ENCODE results near the gene TMEM51. TPM values are rescaled to one million over a fixed set of nuclear protein-coding genes. Genes with fewer than 3 reads are reported as not detected.

The TMEM51 gene
- total RNA-seq: under 1 TPM; 0.14 to 0.15 TPM

- CTCF ChIA-PET: interaction anchor here (0.8 to 2.0 kb wide), 6 partner anchors 9 to 246 kb away, joined by 3 to 8 read pairs (median 4); no protein-coding TSS in a partner anchor
- Mint-ChIP-seq H3K9me3 (no peaks in the 10 kb centered on the region), H3K27ac (no peak within 1 kb of the TSS), H3K36me3 (ENCODE audit: low read depth) (no peaks in the 10 kb centered on the region), H3K4me3 (peak within 1 kb of the TSS; percentile 51), H3K27me3 (ENCODE audit: low read depth) (peaks cover 43% of the 10 kb centered on the region), H3K4me1 (ENCODE audit: low read depth) (peaks cover 30% of the 10 kb centered on the region)
- DNase-seq: no peak
- intact Hi-C loops (cut with micrococcal nuclease): loop anchor here (2.0 kb wide), 1 partner anchor 25 kb away; no protein-coding TSS in a partner anchor
Measured at GRCh38 chr1:15153184-15153841, at the start of gene TMEM51. Gene TMEM51 (plus strand): TSS chr1:15153747. CDS start chr1:15215088, 61,341 bp downstream.

DNA sequence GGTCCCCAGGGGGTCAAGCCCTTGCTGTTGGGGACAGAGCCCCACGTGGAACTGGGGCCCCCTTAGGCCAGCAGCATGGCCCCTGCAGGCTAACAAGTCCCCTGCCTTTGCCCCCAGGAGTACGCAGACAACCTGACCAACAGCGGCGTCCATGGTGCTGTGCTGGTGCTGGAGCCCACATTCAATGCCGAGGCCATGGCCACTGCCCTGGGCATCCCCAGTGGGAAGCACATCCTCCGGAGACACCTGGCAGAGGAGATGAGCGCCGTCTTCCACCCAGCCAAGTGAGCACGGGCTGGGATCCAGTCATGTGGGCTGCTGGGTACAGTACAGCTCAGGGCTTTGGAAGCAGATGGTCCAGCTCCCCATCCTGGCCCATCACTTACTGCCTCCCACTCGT lies 49.6 kb upstream of the TMEM51 start:
- H3K27me3 Mint-ChIP-seq (ENCODE audit: low read depth): peaks cover 32% of the 10 kb centered on the region
- no peaks in the 10 kb centered on the region for H3K9me3 Mint-ChIP-seq
- no peak for DNase-seq
- no peaks in the 10 kb centered on the region for H3K36me3 Mint-ChIP-seq (ENCODE audit: low read depth)
- CTCF ChIA-PET: no interaction called here
- intact Hi-C loops (cut with micrococcal nuclease): loop anchor here (5.0 kb wide), 1 partner anchor 327 kb away; no protein-coding TSS in a partner anchor
- no peak overlapping the region for H3K27ac Mint-ChIP-seq
- H3K4me3 Mint-ChIP-seq: no peak overlapping the region
- peaks cover 4% of the 10 kb centered on the region for H3K4me1 Mint-ChIP-seq (ENCODE audit: low read depth)

DNA sequence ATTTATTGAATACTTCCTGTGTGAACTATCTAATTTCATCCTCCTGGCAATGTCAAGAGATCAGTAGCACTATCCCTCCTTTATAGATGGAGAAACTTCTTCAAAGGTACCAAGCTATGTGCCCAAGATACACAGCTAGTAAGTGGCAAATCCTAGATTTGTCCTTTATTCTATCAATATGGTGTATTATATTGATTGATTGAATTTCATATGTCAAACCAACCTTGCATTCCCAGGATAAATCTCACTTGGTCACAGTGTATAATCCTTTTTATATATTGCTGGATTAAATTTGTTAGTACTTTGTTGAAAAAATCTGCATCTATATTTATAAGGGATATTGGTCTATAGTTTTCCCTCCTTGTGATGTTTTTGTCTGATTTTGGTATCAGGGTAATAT lies 48.8 kb upstream of the TMEM51 start:
- H3K27me3 Mint-ChIP-seq (ENCODE audit: low read depth): peaks cover 25% of the 10 kb centered on the region
- H3K27ac Mint-ChIP-seq: no peak overlapping the region
- H3K4me3 Mint-ChIP-seq: no peak overlapping the region
- intact Hi-C loops (cut with micrococcal nuclease): loop anchor here (5.0 kb wide), 1 partner anchor 327 kb away; no protein-coding TSS in a partner anchor
- CTCF ChIA-PET: no interaction called here
- no peak for DNase-seq
- H3K36me3 Mint-ChIP-seq (ENCODE audit: low read depth): no peaks in the 10 kb centered on the region
- H3K9me3 Mint-ChIP-seq: no peaks in the 10 kb centered on the region
- H3K4me1 Mint-ChIP-seq (ENCODE audit: low read depth): peaks cover 4% of the 10 kb centered on the region

DNA sequence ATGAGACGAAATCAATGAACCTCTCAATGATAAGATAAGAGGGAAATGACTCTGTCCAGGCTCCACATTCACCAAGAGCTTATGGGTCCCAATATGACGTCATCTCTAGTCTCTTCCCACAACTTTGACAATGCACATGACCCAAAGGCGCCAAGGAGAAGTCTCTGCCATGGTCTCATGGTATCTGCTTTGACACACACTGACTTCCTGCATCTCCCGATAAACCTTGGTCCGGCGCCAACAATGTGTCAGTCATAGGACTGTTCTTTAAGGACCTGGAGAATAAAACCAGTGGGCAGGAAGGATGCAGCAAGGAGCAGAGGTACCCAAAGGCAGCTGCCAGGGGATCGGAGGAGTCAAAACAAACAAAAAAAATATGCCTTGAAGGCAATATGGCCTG lies 46.9 kb upstream of the TMEM51 start:
- H3K27me3 Mint-ChIP-seq (ENCODE audit: low read depth): peaks cover 11% of the 10 kb centered on the region
- H3K36me3 Mint-ChIP-seq (ENCODE audit: low read depth): no peaks in the 10 kb centered on the region
- no peak for DNase-seq
- no peak overlapping the region for H3K27ac Mint-ChIP-seq
- H3K4me1 Mint-ChIP-seq (ENCODE audit: low read depth): no peaks in the 10 kb centered on the region
- intact Hi-C loops (cut with micrococcal nuclease): no loop called here
- no peaks in the 10 kb centered on the region for H3K9me3 Mint-ChIP-seq
- CTCF ChIA-PET: no interaction called here
- H3K4me3 Mint-ChIP-seq: no peak overlapping the region

DNA sequence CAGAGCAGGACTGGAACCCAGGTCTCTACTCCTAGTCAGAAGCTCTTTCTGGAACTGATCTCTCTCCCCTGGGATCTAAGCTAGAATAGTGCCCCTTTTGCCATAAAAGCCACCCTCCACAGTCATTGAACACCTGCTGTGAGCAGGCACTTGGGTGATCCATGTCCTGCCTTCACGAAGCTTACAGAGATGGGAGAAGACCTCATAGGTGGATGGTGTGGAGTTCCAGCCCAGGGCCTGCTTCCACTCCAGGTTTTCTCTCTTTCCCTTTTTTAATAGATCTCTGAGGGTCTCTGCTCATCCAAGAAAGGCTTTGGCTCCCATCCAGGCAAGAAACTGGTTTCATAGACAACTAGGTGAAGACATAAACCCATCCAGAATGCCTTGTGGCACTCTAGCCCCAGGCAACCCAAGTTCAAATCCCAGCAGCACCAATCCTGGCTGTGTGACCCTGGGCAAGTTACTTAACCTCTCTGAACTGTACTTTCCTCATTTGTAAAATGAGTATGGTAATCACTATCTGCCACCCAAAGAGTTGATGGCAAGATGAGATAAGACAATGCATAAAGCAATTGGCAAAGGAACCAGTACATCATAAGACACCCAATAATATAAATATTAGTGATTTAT lies 46.4 kb upstream of the TMEM51 start:
- Mint-ChIP-seq H3K36me3 (ENCODE audit: low read depth) (no peaks in the 10 kb centered on the region), H3K4me3 (no peak overlapping the region), H3K4me1 (ENCODE audit: low read depth) (peaks cover 3% of the 10 kb centered on the region), H3K27ac (no peak overlapping the region), H3K27me3 (ENCODE audit: low read depth) (peaks cover 8% of the 10 kb centered on the region), H3K9me3 (no peaks in the 10 kb centered on the region)
- no peak for DNase-seq
- CTCF ChIA-PET: no interaction called here
- intact Hi-C loops (cut with micrococcal nuclease): no loop called here

- Mint-ChIP-seq H3K4me1 (ENCODE audit: low read depth) (peaks cover 10% of the 10 kb centered on the region), H3K9me3 (no peaks in the 10 kb centered on the region), H3K36me3 (ENCODE audit: low read depth) (no peaks in the 10 kb centered on the region), H3K27me3 (ENCODE audit: low read depth) (peaks cover 8% of the 10 kb centered on the region), H3K4me3 (no peak overlapping the region), H3K27ac (no peak overlapping the region)
- CTCF ChIA-PET: no interaction called here
- DNase-seq: no peak
- intact Hi-C loops (cut with micrococcal nuclease): no loop called here
Measured at GRCh38 chr1:15107911-15108310, 45.6 kb upstream of the TMEM51 start.

DNA sequence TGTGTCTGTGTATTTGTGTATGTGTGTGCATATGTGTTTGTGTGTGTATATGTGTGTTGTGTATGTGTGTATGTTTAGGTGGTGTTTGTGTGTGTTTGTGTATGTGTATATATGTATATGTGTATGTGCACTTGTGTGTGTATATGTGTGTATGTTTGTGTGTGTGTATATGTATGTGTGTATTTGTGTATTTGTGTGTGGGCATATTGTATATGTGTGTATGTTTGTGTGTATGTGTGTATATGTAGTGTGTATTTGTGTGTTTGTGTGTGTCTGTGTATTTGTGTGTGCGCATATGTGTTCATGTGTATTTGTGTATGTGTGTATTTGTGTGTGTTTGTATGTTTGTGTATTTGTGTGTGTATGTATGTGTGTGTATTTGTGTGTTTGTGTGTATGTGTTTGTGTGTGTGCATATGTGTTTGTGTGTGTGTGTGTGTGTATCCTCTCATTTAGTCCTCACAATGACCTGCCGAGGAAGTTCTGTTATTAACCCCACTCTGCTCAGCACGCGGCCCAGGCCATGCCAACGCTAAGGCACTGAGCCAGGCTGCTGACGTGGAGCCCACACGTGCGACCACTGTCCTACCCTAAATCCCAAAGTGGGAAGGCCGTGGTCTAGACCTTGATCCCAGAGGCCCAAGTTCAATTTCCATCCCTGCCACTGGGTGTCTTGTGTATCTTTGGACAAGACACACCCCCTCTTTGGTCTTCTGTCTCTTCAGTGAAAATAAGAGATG lies 43.2 kb upstream of the TMEM51 start:
- DNase-seq: no peak
- Mint-ChIP-seq H3K27me3 (ENCODE audit: low read depth) (peaks cover 8% of the 10 kb centered on the region), H3K36me3 (ENCODE audit: low read depth) (no peaks in the 10 kb centered on the region), H3K27ac (no peak overlapping the region), H3K4me3 (no peak overlapping the region), H3K4me1 (ENCODE audit: low read depth) (peaks cover 10% of the 10 kb centered on the region), H3K9me3 (no peaks in the 10 kb centered on the region)
- CTCF ChIA-PET: interaction anchor here (0.6 kb wide), 1 partner anchor 47 kb away, joined by 3 read pairs; no protein-coding TSS in a partner anchor
- intact Hi-C loops (cut with micrococcal nuclease): no loop called here

DNA sequence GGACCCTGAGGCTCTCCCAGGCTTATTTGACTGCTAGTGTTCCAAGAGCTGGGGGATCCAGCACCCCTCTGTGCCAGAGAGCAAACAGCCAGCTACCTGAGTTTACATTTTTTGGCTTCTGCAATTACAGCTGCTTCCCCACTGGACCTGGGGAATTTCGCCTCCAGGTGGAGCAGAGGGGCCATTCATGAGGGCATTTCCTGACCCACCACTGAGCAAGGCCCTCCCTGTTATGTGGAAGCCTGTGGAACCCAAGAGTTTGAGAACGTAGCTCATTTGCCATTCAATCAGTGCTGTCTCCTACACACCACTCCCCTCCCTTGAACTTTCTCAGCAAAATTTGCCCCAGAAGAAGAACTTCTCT lies 42.7 kb upstream of the TMEM51 start:
- Mint-ChIP-seq H3K4me3 (no peak overlapping the region), H3K4me1 (ENCODE audit: low read depth) (peaks cover 10% of the 10 kb centered on the region), H3K27me3 (ENCODE audit: low read depth) (peaks cover 6% of the 10 kb centered on the region), H3K36me3 (ENCODE audit: low read depth) (no peaks in the 10 kb centered on the region), H3K27ac (no peak overlapping the region), H3K9me3 (no peaks in the 10 kb centered on the region)
- CTCF ChIA-PET: interaction anchor here (0.6 kb wide), 1 partner anchor 48 kb away, joined by 3 read pairs; no protein-coding TSS in a partner anchor
- no peak for DNase-seq
- intact Hi-C loops (cut with micrococcal nuclease): no loop called here

DNA sequence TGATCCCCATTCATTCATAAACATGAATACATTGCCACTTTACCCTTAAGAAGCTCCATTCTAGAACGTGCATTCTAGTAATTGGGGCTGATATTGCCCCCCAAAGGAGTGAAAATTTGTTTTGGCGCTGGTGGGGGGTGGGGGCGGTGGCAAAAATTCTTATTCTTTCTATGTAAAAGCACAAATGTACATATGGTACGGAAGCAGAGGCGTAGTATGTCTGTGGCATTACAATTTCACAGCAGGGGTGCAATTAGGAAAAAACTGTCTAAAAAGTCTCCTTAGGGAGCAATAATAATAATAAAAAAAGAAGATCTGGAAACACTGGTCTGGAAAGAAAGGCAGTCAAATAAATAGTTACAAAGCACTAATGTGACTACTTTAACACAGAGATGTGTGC lies 40.4 kb upstream of the TMEM51 start:
- H3K36me3 Mint-ChIP-seq (ENCODE audit: low read depth): no peaks in the 10 kb centered on the region
- no peaks in the 10 kb centered on the region for H3K27me3 Mint-ChIP-seq (ENCODE audit: low read depth)
- H3K4me3 Mint-ChIP-seq: no peak overlapping the region
- DNase-seq: no peak
- CTCF ChIA-PET: interaction anchor here (1.2 kb wide), 1 partner anchor 50 kb away, joined by 5 read pairs; no protein-coding TSS in a partner anchor
- no peaks in the 10 kb centered on the region for H3K9me3 Mint-ChIP-seq
- intact Hi-C loops (cut with micrococcal nuclease): no loop called here
- peaks cover 10% of the 10 kb centered on the region for H3K4me1 Mint-ChIP-seq (ENCODE audit: low read depth)
- no peak overlapping the region for H3K27ac Mint-ChIP-seq

DNA sequence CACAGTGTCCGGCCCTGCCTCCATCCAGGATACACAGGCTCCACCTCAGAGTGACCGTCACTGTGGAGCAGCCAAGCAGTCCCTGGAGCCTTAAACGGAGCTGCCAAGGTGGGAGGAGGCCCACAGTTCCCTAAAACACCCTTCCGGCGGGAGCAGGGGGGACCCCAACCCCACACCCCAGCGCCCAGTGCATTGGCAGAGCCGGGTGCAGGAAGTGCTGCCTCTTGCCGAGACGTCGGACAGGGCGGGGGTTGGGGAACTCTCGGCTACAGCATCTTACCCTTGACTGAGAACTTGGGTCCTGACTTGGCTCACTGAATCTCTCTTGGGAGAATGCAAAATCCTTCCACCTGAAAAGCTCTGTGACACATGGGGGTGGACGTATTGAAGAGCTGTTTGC lies 38.7 kb upstream of the TMEM51 start:
- CTCF ChIA-PET: no interaction called here
- Mint-ChIP-seq H3K4me1 (ENCODE audit: low read depth) (peaks cover 10% of the 10 kb centered on the region), H3K27ac (no peak overlapping the region), H3K9me3 (no peaks in the 10 kb centered on the region), H3K27me3 (ENCODE audit: low read depth) (peaks cover 2% of the 10 kb centered on the region), H3K4me3 (no peak overlapping the region), H3K36me3 (ENCODE audit: low read depth) (no peaks in the 10 kb centered on the region)
- DNase-seq: no peak
- intact Hi-C loops (cut with micrococcal nuclease): no loop called here

- H3K27ac Mint-ChIP-seq: no peak overlapping the region
- H3K9me3 Mint-ChIP-seq: no peaks in the 10 kb centered on the region
- intact Hi-C loops (cut with micrococcal nuclease): no loop called here
- peaks cover 2% of the 10 kb centered on the region for H3K27me3 Mint-ChIP-seq (ENCODE audit: low read depth)
- no peak overlapping the region for H3K4me3 Mint-ChIP-seq
- CTCF ChIA-PET: interaction anchor here (1.3 kb wide), 1 partner anchor 13 kb away, joined by 3 read pairs; no protein-coding TSS in a partner anchor
- DNase-seq: no peak
- H3K4me1 Mint-ChIP-seq (ENCODE audit: low read depth): peaks cover 10% of the 10 kb centered on the region
- no peaks in the 10 kb centered on the region for H3K36me3 Mint-ChIP-seq (ENCODE audit: low read depth)
Measured at GRCh38 chr1:15115542-15116330, 37.8 kb upstream of the TMEM51 start.

DNA sequence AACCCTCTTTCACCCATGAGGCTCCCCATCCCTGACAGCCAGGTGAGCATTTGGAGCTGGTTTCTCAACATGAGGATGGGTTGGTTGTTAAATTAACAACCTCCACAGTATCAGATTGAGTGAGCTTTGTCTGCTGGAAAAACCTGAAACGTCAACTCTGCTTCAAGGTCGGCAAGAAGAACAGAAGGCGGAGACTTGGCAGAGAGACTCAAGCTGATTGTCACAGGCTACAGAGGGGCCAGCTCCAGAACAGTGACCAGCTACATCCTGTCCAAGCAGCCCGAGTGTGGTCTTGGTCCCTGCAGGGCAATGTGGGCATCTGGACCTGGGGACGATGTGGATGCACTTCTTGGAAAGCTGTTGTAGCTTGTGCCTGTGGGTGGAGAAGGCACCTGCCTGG lies 36.6 kb upstream of the TMEM51 start:
- DNase-seq: no peak
- H3K27ac Mint-ChIP-seq: no peak overlapping the region
- H3K9me3 Mint-ChIP-seq: no peaks in the 10 kb centered on the region
- no peak overlapping the region for H3K4me3 Mint-ChIP-seq
- intact Hi-C loops (cut with micrococcal nuclease): no loop called here
- peaks cover 2% of the 10 kb centered on the region for H3K27me3 Mint-ChIP-seq (ENCODE audit: low read depth)
- no peaks in the 10 kb centered on the region for H3K36me3 Mint-ChIP-seq (ENCODE audit: low read depth)
- CTCF ChIA-PET: interaction anchor here (1.3 kb wide), 1 partner anchor 12 kb away, joined by 3 read pairs; no protein-coding TSS in a partner anchor
- peaks cover 9% of the 10 kb centered on the region for H3K4me1 Mint-ChIP-seq (ENCODE audit: low read depth)
